Lung (tissue), 12 donors: Measurements from ENCODE around the gene SNIP1. TPM values are rescaled to one million over a fixed set of nuclear protein-coding genes. Genes with fewer than 3 reads are reported as not detected.
"Not testable (repeated sequence)": the region's sequence is repeated elsewhere in the genome, so short reads cannot be mapped to it uniquely, and the experiment has no call there.

Experiments
- ATAC-seq: fragments of 200-7000 bp; cut with Tn5 transposase; one replicate; pipeline ENCODE4 v1.9.1; 2020; ENCODE audit warnings: moderate number of reproducible peaks; ENCODE audit not compliant: insufficient read depth, low FRiP score
- DNase-seq, 3 donors: peaks; one replicate each; pipeline ENCODE4 v3.0.0-alpha.2; 2013 to 2017
- H3K27ac ChIP-seq, 2 donors: one replicate each; pipeline ENCODE4 v1.5.1; 2013; ENCODE audit warnings: mild to moderate bottlenecking in 2 of 2, moderate library complexity in 2 of 2, control low read depth in 1 of 2, inconsistent platforms in 1 of 2, low read depth in 1 of 2, low read length in 1 of 2
- H3K27me3 ChIP-seq, 3 donors: one replicate each; pipeline ENCODE4 v1.5.1; 2013; ENCODE audit warnings: low read length in 2 of 3; ENCODE audit not compliant: control insufficient read depth in 3 of 3, insufficient read depth in 3 of 3
- H3K36me3 ChIP-seq, 4 donors: one replicate each; pipeline ENCODE4 v1.5.1; 2013; ENCODE audit warnings: low read length in 4 of 4, mild to moderate bottlenecking in 1 of 4, moderate library complexity in 1 of 4; ENCODE audit not compliant: control insufficient read depth in 4 of 4, insufficient read depth in 4 of 4
- H3K4me1 ChIP-seq, 5 donors: one replicate each; pipeline ENCODE4 v1.5.1; 2013; ENCODE audit warnings: low read length in 5 of 5, mild to moderate bottlenecking in 2 of 5, moderate library complexity in 1 of 5; ENCODE audit not compliant: control insufficient read depth in 5 of 5, insufficient read depth in 5 of 5
- H3K4me3 ChIP-seq: one replicate; pipeline ENCODE4 v1.5.1; 2013; ENCODE audit warnings: mild to moderate bottlenecking, control low read depth, moderate library complexity
- H3K9ac ChIP-seq, 2 donors: one replicate each; pipeline ENCODE4 v1.5.1; 2013; ENCODE audit warnings: low read length in 2 of 2, control low read depth in 1 of 2; ENCODE audit not compliant: insufficient read depth in 1 of 2
- H3K9me3 ChIP-seq, 4 donors: one replicate each; pipeline ENCODE4 v1.5.1; 2013; ENCODE audit warnings: low read length in 3 of 4, mild to moderate bottlenecking in 1 of 4, moderate library complexity in 1 of 4; ENCODE audit not compliant: control insufficient read depth in 4 of 4, insufficient read depth in 3 of 4
- WGBS, 2 donors: extraction: QIAGEN DNeasy Blood & Tissue Kit; methylation state at CpG; one replicate each; pipeline ENCODE4 v1.1.7; 2013; 5-methylcytosine and 5-hydroxymethylcytosine counted together
- polyA plus RNA-seq, 2 donors: library from polyadenylated mRNA; stranded (reverse); fragments of 200-250 nt; gene quantifications; one replicate each; pipeline ENCODE4 v1.2.1, GENCODE V29; 2013
- total RNA-seq, 2 donors: library from RNA; depleted of rRNA in 1 of 2; stranded (reverse); fragments of >200 nt in 1 of 2; gene quantifications; one replicate each; pipeline ENCODE4 v1.2.1, GENCODE V29; 2014 to 2021
- TF ChIP-seq, protein P1 (sequence below): IDR thresholded peaks from 2 replicates; pipeline ENCODE4 v1.5.1; 2012; ENCODE audit warnings: mild to moderate bottlenecking; ENCODE audit errors: control extremely low read depth, extremely low read depth
- donor health status: control.
- donor health status: control.
- donor health status: Bipolar disorder and iron deficiency.
- donor health status: healthy.
- donor health status: DM: yes; HTN: yes; CAD: no.

Gene SNIP1
- total and polyA plus RNA-seq, 4 donors = 4.5 to 22.4 (median 9.8) TPM

DNA sequence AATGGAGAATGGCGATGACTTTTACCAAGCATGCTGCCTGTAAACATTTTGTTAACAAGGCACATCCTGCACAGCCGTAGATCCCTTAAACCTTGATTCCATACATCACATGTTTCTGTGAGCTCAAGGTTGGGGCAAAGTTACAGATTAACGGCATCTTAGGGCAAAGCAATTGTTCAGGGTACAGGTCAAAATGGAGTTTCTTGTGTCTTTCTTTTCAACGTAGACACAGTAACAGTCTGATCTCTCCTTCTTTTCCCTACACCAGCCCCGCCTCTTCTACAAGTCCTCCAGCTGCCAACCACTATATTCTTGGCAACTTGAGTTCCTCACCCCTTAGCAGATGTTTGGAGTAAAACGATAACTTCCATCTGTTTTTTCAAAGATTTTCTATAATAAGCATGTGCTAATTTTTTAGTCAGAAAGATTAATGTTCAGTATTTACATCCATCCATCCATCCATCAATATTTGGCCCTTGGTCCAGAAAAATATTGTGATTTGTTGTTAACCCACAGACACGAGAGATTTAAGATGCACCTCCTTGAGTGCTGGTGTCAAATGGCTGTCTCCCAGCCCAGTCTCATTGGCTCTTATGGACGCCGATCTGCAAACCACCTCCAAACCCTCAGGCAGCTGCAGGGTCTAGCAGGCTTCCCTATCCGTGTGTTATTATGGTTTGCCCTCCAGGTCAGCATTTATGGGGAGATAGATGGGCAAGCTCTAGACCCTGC lies 6.5 kb upstream of the SNIP1 start:
- H3K27ac ChIP-seq = no peak overlapping the region
- DNase-seq = peak in 2 of 3 donors; percentile 61 to 62
- ATAC-seq = no peak
- TF ChIP-seq, protein P1, sequence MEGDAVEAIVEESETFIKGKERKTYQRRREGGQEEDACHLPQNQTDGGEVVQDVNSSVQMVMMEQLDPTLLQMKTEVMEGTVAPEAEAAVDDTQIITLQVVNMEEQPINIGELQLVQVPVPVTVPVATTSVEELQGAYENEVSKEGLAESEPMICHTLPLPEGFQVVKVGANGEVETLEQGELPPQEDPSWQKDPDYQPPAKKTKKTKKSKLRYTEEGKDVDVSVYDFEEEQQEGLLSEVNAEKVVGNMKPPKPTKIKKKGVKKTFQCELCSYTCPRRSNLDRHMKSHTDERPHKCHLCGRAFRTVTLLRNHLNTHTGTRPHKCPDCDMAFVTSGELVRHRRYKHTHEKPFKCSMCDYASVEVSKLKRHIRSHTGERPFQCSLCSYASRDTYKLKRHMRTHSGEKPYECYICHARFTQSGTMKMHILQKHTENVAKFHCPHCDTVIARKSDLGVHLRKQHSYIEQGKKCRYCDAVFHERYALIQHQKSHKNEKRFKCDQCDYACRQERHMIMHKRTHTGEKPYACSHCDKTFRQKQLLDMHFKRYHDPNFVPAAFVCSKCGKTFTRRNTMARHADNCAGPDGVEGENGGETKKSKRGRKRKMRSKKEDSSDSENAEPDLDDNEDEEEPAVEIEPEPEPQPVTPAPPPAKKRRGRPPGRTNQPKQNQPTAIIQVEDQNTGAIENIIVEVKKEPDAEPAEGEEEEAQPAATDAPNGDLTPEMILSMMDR = no peak
- H3K9me3 ChIP-seq = no peaks in the 10 kb centered on the region
- H3K36me3 ChIP-seq = peaks cover 5 to 15% (median 10%) of the 10 kb centered on the region in 4 donors
- 75 to 83% methylated on average over 10 of the region's 10 CpGs for WGBS, 2 donors
- no peaks in the 10 kb centered on the region for H3K27me3 ChIP-seq
- no peak overlapping the region for H3K9ac ChIP-seq
- peaks cover 0 to 14% (median 2%) of the 10 kb centered on the region in 5 donors for H3K4me1 ChIP-seq
- no peak overlapping the region for H3K4me3 ChIP-seq

DNA sequence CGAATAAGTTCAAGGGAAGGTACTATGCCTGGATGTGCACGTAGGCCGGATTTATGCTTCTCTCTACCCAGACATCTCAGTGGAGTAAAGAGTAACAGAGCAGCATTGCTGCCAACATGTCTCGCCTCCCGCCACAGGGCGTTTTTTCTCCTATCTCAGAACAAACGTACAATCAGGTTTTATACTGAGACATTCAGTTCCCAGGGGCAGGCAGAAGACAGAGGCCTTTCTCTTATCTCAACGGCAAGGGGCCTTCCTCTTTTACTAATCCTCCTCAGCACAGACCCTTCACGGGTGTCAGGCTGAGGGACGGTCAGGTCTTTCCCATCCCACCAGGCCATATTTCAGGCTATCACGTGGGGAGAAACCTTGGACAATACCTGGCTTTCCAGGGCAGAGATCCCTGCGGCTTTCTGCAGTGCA lies 5.9 kb upstream of the SNIP1 start:
- not testable (repeated sequence) for H3K27me3 ChIP-seq, ATAC-seq, DNase-seq, H3K4me3 ChIP-seq, H3K9me3 ChIP-seq, H3K27ac ChIP-seq, H3K9ac ChIP-seq
- Histone ChIP-seq H3K36me3 (peaks cover under 1 to 11% (median 7%) of the 10 kb centered on the region in 4 donors), H3K4me1 (peaks cover 0 to 14% (median 2%) of the 10 kb centered on the region in 5 donors)
- 76 to 81% methylated on average over 12 of the region's 12 CpGs for WGBS, 2 donors

DNA sequence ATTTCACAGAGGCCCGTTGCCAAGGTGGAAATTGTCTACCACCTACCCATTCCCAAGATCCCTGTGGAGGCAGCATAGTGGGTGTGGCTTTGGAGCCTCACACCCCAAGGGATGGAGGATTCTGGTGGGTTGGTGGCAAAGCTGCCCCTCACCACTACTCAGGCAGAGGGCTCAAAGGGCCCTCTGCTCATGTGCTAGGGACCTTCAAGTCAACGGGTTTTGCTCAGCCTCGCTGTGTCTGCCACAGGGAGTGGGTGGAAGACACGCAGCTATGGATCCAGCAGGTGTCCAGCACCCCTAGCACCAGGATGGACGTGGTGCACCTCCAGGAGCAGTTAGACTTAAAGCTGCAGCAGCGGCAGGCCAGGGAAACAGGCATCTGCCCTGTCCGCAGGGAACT lies 5.0 kb upstream of the SNIP1 start:
- no peak overlapping the region for H3K9ac ChIP-seq
- H3K27me3 ChIP-seq = no peaks in the 10 kb centered on the region
- DNase-seq (no peak), ATAC-seq (no peak)
- H3K27ac ChIP-seq = no peak overlapping the region
- H3K9me3 ChIP-seq = no peaks in the 10 kb centered on the region
- WGBS, 2 donors = 92 to 94% methylated on average over 7 of the region's 7 CpGs
- TF ChIP-seq, protein P1 = no peak
- peaks cover 0 to 14% (median 2%) of the 10 kb centered on the region in 5 donors for H3K4me1 ChIP-seq
- H3K36me3 ChIP-seq = peaks cover 0 to 9% (median 6%) of the 10 kb centered on the region in 4 donors
- H3K4me3 ChIP-seq = no peak overlapping the region

DNA sequence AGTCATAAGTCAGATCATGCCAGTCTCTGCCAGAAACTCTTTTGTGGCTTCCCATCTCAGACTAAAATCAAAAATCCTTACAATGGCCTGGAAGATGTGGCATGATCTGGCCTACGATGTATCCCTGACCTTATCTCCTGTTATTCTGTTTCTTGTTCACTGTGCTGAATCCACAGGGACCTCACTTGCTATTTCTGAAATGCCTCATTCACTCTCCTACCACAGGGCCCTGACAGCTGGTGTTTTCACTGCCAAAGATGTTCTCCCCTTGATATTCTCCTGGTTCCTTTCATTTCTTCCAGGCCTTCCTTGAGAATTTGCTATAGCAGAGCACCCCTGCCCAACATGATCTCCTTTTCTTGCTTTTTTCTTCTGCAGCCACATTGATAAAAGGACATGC lies 4.3 kb upstream of the SNIP1 start:
- 92 to 93% methylated on average over 1 of the region's 1 CpG for whole genome bisulfite sequencing, 2 donors
- Histone ChIP-seq H3K36me3 (peaks cover 0 to 9% (median 8%) of the 10 kb centered on the region in 4 donors), H3K27ac (no peak overlapping the region), H3K27me3 (no peaks in the 10 kb centered on the region), H3K9me3 (no peaks in the 10 kb centered on the region), H3K9ac (no peak overlapping the region), H3K4me1 (peaks cover 0 to 17% (median 2%) of the 10 kb centered on the region in 5 donors), H3K4me3 (no peak overlapping the region)
- no peak for ATAC-seq
- TF ChIP-seq, protein P1 = no peak
- DNase-seq = no peak
